ENCODE measurements around the gene ATP6V0E1.

Gene ATP6V0E1

GRCh38 chr5:173062141-173062540, 78.6 kb downstream of the ATP6V0E1 start:
- Histone ChIP-seq H3K9ac (ENCODE audit: low read length) (no peak overlapping the region), H3K4me2 (ENCODE audit: low read depth, low read length) (no peak overlapping the region), H3K79me2 (ENCODE audit: low read length) (peaks cover 78% of the 10 kb centered on the region), H3K9me2 (replicated peaks; ENCODE audit: insufficient read depth, low read length) (no peaks in the 10 kb centered on the region), H3K4me3 (ENCODE audit: low read length) (no peak overlapping the region), H2AFZ (ENCODE audit: low read length) (no peak overlapping the region), H4K20me1 (ENCODE audit: insufficient read depth, low read length) (no peaks in the 10 kb centered on the region), H3K27ac (ENCODE audit: low read length) (no peak overlapping the region), H3K36me3 (replicated peaks; ENCODE audit: insufficient read depth, low read length) (no peaks in the 10 kb centered on the region), H3K4me1 (ENCODE audit: low read length) (peaks cover 3% of the 10 kb centered on the region; the same call in 1 of the 2 replicates), H3K9me3 (replicated peaks; ENCODE audit: insufficient read depth, low read length) (no peaks in the 10 kb centered on the region), H3F3A (ENCODE audit: insufficient read depth, low read length) (peaks cover 10% of the 10 kb centered on the region), H3K27me3 (replicated peaks; ENCODE audit: insufficient read depth, low read length) (no peaks in the 10 kb centered on the region)
- no peak for TF ChIP-seq EZH2phosphoT487 (IDR thresholded peaks at IDR 0.05; ENCODE audit: low read length)
- no peak for TF ChIP-seq EZH2 (optimal IDR thresholded peaks at IDR 0.05; ENCODE audit: low read depth, low read length)
- no peak for DNase-seq

GRCh38 chr5:173065155-173065554, 81.6 kb downstream of the ATP6V0E1 start:
- Histone ChIP-seq H4K20me1 (ENCODE audit: insufficient read depth, low read length) (no peaks in the 10 kb centered on the region), H3K27me3 (replicated peaks; ENCODE audit: insufficient read depth, low read length) (no peaks in the 10 kb centered on the region), H3K36me3 (replicated peaks; ENCODE audit: insufficient read depth, low read length) (no peaks in the 10 kb centered on the region), H3K4me2 (ENCODE audit: low read depth, low read length) (peak overlapping the region; percentile 57), H3K27ac (ENCODE audit: low read length) (peak overlapping the region; percentile 9; the same call in 1 of the 2 replicates), H2AFZ (ENCODE audit: low read length) (no peak overlapping the region), H3F3A (ENCODE audit: insufficient read depth, low read length) (no peaks in the 10 kb centered on the region), H3K9me2 (replicated peaks; ENCODE audit: insufficient read depth, low read length) (no peaks in the 10 kb centered on the region), H3K9me3 (replicated peaks; ENCODE audit: insufficient read depth, low read length) (no peaks in the 10 kb centered on the region), H3K4me3 (ENCODE audit: low read length) (peak overlapping the region; percentile 33; the same call in 1 of the 2 replicates), H3K79me2 (ENCODE audit: low read length) (peaks cover 85% of the 10 kb centered on the region), H3K4me1 (ENCODE audit: low read length) (no peaks in the 10 kb centered on the region), H3K9ac (ENCODE audit: low read length) (no peak overlapping the region)
- DNase-seq: peak; percentile 34
- TF ChIP-seq CTCF (IDR thresholded peaks at IDR 0.05; ENCODE audit: low read length) (no peak), EZH2 (optimal IDR thresholded peaks at IDR 0.05; ENCODE audit: low read depth, low read length) (no peak), EZH2phosphoT487 (IDR thresholded peaks at IDR 0.05; ENCODE audit: low read length) (no peak)

GRCh38 chr5:173069671-173070070, 86.1 kb downstream of the ATP6V0E1 start:
- H3K36me3 ChIP-seq (replicated peaks; ENCODE audit: insufficient read depth, low read length): no peaks in the 10 kb centered on the region
- H3K9me2 ChIP-seq (replicated peaks; ENCODE audit: insufficient read depth, low read length): no peaks in the 10 kb centered on the region
- no peak overlapping the region for H2AFZ ChIP-seq (ENCODE audit: low read length)
- DNase-seq: no peak
- H3K79me2 ChIP-seq (ENCODE audit: low read length): peaks cover 67% of the 10 kb centered on the region
- H3K4me2 ChIP-seq (ENCODE audit: low read depth, low read length): no peak overlapping the region
- H3K4me1 ChIP-seq (ENCODE audit: low read length): no peaks in the 10 kb centered on the region
- H3K27me3 ChIP-seq (replicated peaks; ENCODE audit: insufficient read depth, low read length): no peaks in the 10 kb centered on the region
- no peaks in the 10 kb centered on the region for H3F3A ChIP-seq (ENCODE audit: insufficient read depth, low read length)
- H3K9ac ChIP-seq (ENCODE audit: low read length): no peak overlapping the region
- no peak overlapping the region for H3K4me3 ChIP-seq (ENCODE audit: low read length)
- no peak overlapping the region for H3K27ac ChIP-seq (ENCODE audit: low read length)
- H4K20me1 ChIP-seq (ENCODE audit: insufficient read depth, low read length): no peaks in the 10 kb centered on the region
- H3K9me3 ChIP-seq (replicated peaks; ENCODE audit: insufficient read depth, low read length): no peaks in the 10 kb centered on the region
- no peak for TF ChIP-seq CTCF (IDR thresholded peaks at IDR 0.05; ENCODE audit: low read length)
- TF ChIP-seq EZH2phosphoT487 (IDR thresholded peaks at IDR 0.05; ENCODE audit: low read length): no peak
- no peak for TF ChIP-seq EZH2 (optimal IDR thresholded peaks at IDR 0.05; ENCODE audit: low read depth, low read length)

- no peak for DNase-seq
- no peaks in the 10 kb centered on the region for H3K27me3 ChIP-seq (replicated peaks; ENCODE audit: insufficient read depth, low read length)
- H3K4me3 ChIP-seq (ENCODE audit: low read length): no peak overlapping the region
- H3K9ac ChIP-seq (ENCODE audit: low read length): no peak overlapping the region
- H3K4me2 ChIP-seq (ENCODE audit: low read depth, low read length): no peak overlapping the region
- no peaks in the 10 kb centered on the region for H3F3A ChIP-seq (ENCODE audit: insufficient read depth, low read length)
- no peak overlapping the region for H3K27ac ChIP-seq (ENCODE audit: low read length)
- no peak for TF ChIP-seq CTCF (IDR thresholded peaks at IDR 0.05; ENCODE audit: low read length)
- no peak for TF ChIP-seq EZH2 (optimal IDR thresholded peaks at IDR 0.05; ENCODE audit: low read depth, low read length)
- TF ChIP-seq EZH2phosphoT487 (IDR thresholded peaks at IDR 0.05; ENCODE audit: low read length): no peak
- H3K9me2 ChIP-seq (replicated peaks; ENCODE audit: insufficient read depth, low read length): no peaks in the 10 kb centered on the region
- H2AFZ ChIP-seq (ENCODE audit: low read length): no peak overlapping the region
- H4K20me1 ChIP-seq (ENCODE audit: insufficient read depth, low read length): no peaks in the 10 kb centered on the region
- no peaks in the 10 kb centered on the region for H3K36me3 ChIP-seq (replicated peaks; ENCODE audit: insufficient read depth, low read length)
- no peaks in the 10 kb centered on the region for H3K4me1 ChIP-seq (ENCODE audit: low read length)
- H3K9me3 ChIP-seq (replicated peaks; ENCODE audit: insufficient read depth, low read length): no peaks in the 10 kb centered on the region
- H3K79me2 ChIP-seq (ENCODE audit: low read length): peaks cover 21% of the 10 kb centered on the region
Observed at GRCh38 chr5:173075137-173075843, 91.7 kb downstream of the ATP6V0E1 start.
